ENCODE data around the gene NUDT17. TPM values are rescaled to one million over a fixed set of nuclear protein-coding genes. Genes with fewer than 3 reads are reported as not detected.

NUDT17 gene, protein sequence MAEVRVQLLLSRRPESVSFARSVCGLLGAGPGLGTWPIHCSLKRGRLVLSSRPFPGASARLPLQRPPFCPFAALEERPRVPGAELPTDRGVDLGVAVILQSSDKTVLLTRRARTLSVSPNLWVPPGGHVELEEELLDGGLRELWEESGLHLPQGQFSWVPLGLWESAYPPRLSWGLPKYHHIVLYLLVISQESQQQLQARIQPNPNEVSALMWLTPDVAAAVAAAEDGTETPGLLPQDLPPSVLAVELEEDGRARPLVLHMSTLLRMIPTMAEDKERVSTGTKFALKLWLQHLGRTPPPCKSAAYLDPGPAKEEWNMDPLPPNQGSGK
- 2.5 and 5.1 TPM in 2 replicates for total RNA-seq

DNA sequence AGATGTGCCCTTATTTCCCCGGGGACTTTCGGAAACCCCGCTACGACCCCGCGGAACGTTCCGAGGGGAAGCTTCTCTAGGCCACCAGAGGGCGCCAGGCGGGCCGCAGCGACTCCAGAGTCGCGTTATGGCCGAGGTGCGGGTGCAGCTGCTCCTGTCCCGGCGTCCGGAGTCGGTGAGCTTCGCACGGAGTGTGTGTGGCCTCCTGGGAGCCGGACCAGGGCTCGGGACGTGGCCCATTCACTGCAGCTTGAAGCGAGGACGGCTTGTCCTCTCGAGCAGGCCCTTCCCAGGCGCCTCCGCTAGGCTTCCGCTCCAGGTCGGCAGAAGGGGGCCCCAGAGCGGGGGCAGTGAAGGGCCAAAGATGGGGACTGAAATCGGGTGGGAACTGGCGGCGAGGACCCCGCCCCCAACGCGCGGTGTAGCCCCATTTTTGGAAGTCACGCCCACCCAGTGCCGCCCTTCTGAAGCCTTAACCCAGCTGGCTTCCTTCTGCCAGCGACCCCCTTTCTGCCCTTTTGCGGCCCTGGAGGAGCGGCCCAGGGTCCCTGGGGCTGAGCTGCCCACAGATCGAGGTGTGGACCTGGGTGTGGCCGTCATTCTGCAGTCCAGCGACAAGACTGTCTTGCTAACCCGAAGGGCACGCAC lies at the start of gene NUDT17:
NUDT17 (plus strand) TSS at position 117 of the 648 bp plus-strand sequence; CDS start at position 128, 11 bp downstream.

DNA sequence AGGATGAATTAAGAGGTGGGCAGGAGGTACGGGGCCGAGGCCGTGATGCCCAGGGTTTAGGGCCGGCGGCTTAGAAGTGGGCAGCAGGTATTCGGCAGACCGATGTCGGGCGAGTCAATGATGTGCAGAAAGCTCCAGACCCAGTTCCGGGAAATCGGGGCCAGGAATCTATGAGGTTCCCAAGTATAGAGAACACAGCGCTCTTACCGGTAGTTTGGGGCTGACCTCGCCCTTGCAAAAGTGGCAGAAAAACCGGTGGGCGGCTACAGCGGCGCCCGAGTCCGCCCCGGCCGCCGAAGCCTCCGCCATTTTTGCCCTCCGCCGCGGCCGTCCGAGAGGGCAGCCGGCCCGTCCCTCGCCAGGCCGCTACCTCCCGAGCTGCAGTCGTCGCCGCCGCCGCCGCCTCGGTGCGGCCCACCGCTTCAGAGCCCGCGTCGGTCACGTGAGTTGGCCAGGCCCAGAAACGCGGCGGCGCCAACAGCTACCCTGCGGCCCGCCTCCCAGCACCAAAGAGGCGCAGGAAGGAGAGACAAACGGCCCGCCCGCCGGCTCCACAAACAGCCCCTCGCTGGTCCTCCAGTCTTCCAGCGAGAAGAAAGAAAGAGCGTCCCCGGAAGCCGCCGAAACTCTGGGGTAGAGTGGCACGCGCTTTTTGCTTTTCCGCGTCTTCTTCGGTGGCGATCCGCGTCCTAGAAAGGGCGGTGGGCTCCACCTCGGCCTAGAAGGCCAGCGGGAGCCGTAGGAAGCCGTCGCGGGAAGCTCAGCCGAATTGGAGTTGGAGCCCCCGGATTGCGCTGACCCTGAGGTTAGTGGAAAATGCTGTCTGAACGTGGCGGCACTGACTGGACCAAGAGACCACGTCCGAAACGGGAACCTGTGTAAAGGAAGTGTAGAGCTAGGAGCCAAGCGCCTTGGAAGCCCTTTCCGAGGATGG lies 21.6 kb upstream of the NUDT17 start, which contains the start of the genes POLR3C and RNF115:
POLR3C (plus strand) TSS at position 636 of the 934 bp plus-strand sequence. CDS start 1,577 bp downstream, outside the sequence.
RNF115 (minus strand) TSS at position 531 of the 934 bp plus-strand sequence; CDS start at position 309, 222 bp downstream.

GRCh38 chr1:145858901-145859490 lies 13.6 kb downstream of the NUDT17 start, which contains the start of gene PIAS3:
PIAS3 (minus strand) TSS chr1:145859081; CDS start chr1:145858990, 91 bp downstream.

DNA sequence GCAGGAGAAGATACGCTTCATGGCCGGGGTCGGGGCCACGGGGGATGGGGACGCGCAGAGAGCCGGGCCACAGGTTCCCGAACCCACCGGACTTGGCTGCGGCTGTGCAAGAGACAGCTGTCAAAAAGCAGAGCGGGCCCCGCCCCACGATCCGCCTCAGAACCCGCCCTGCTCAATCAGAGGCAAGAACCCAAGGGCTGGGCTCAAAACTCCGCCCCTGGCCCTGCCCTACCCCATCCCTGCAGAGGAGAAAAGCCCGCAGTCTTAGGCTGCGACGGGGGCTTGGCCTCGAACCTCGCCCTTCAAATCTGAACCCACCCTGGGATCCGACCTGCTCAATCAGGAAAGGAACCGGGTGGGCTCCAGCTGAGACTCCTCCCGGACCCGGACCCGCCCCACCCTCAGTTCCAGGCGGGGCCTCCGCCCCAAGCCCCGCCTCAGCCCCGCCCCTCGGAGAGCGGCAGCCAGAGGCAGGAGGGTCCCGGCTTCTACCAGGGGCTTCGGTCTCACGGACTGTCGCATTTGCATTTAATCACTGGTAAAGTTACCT lies 40.4 kb downstream of the NUDT17 start, which contains the start of gene ANKRD35:
ANKRD35 (minus strand) TSS at position 129 of the 550 bp plus-strand sequence; CDS start at position 21, 108 bp downstream.

Other genes starting within 250 kb of the NUDT17 start
- 15.9 and 27.6 TPM in 2 replicates for gene GPR89A, start 237.6 kb upstream of the NUDT17 start, total RNA-seq
- gene PDZK1, start 138.3 kb upstream of the NUDT17 start, total RNA-seq: 0.42 and 0.56 TPM in 2 replicates
- gene CD160, start 126.1 kb upstream of the NUDT17 start, total RNA-seq: not detected in 2 replicates
- 4.0 and 5.9 TPM in 2 replicates for gene RNF115, start 21.5 kb upstream of the NUDT17 start, total RNA-seq
- gene POLR3C, start 21.4 kb upstream of the NUDT17 start, total RNA-seq: 21.5 and 26.1 TPM in 2 replicates
- 36.7 and 53.5 TPM in 2 replicates for gene PIAS3, start 13.5 kb downstream of the NUDT17 start, total RNA-seq
- 16.9 and 19.6 TPM in 2 replicates for gene ANKRD35, start 40.2 kb downstream of the NUDT17 start, total RNA-seq
- gene ITGA10, start 64.4 kb downstream of the NUDT17 start, total RNA-seq: 0.65 and 1.4 TPM in 2 replicates
- gene PEX11B, start 73.1 kb downstream of the NUDT17 start, total RNA-seq: 28.5 and 31.9 TPM in 2 replicates
- 173 and 381 TPM in 2 replicates for gene RBM8A, start 81.9 kb downstream of the NUDT17 start, total RNA-seq
- gene LIX1L, start 112.4 kb downstream of the NUDT17 start, total RNA-seq: 11.7 and 11.8 TPM in 2 replicates
- 0.28 and 0.49 TPM in 2 replicates for gene ANKRD34A, start 118.9 kb downstream of the NUDT17 start, total RNA-seq
- gene POLR3GL, start 119.1 kb downstream of the NUDT17 start, total RNA-seq: 10.9 and 14.2 TPM in 2 replicates
- 267 and 294 TPM in 2 replicates for gene TXNIP, start 150.9 kb downstream of the NUDT17 start, total RNA-seq
- gene HJV, start 176.1 kb downstream of the NUDT17 start, total RNA-seq: not detected in 2 replicates

Data from airway epithelial cell (primary cell).